PFSK-1 (cell line): ENCODE data around the gene LHPP.

Experiments used
- FOXP2 ChIP-seq: optimal IDR thresholded peaks from 2 replicates; pipeline ENCODE3; 2011; ENCODE audit warnings: borderline replicate concordance, control low read depth, inconsistent platforms; ENCODE audit not compliant: insufficient read depth; ENCODE audit errors: extremely low read length, extremely low read depth
- POLR2AphosphoS5 ChIP-seq: IDR thresholded peaks from 2 replicates; pipeline ENCODE4 v1.6.1; 2012; ENCODE audit warnings: low read depth, mild to moderate bottlenecking, control low read depth, low read length, moderate library complexity
- REST ChIP-seq, 2 experiments: IDR thresholded peaks; 2 replicates each; pipeline versions ENCODE4 v1.6.1 to v1.8.0; 2011 to 2012; ENCODE audit warnings: low read depth in 2 of 2, low read length in 2 of 2, control low read depth in 1 of 2, inconsistent platforms in 1 of 2, mild to moderate bottlenecking in 1 of 2, moderate library complexity in 1 of 2; ENCODE audit not compliant: insufficient read depth in 1 of 2
- SIN3A ChIP-seq: IDR thresholded peaks from 2 replicates; pipeline ENCODE4 v1.6.1; 2012; ENCODE audit warnings: mild to moderate bottlenecking, low read length, moderate library complexity, borderline replicate concordance; ENCODE audit not compliant: insufficient read depth
- TAF1 ChIP-seq: IDR thresholded peaks from 2 replicates; pipeline ENCODE4 v1.6.1; 2012; ENCODE audit warnings: low read length, control low read depth, borderline replicate concordance; ENCODE audit not compliant: insufficient read depth

Gene LHPP

GRCh38 chr10:124524991-124525653 lies 63.5 kb downstream of the LHPP start:
- no peak for TF ChIP-seq REST (IDR thresholded peaks at IDR 0.05; ENCODE audit: insufficient read depth in 1 of 2, low read depth in 2 of 2, low read length in 2 of 2)
- no peak for TF ChIP-seq TAF1
- no peak for TF ChIP-seq FOXP2
- no peak for TF ChIP-seq SIN3A
- TF ChIP-seq POLR2AphosphoS5, result no peak

- no peak for TF ChIP-seq SIN3A
- TF ChIP-seq TAF1, result no peak
- TF ChIP-seq POLR2AphosphoS5, result no peak
- no peak for TF ChIP-seq REST (IDR thresholded peaks at IDR 0.05; ENCODE audit: insufficient read depth in 1 of 2, low read depth in 2 of 2, low read length in 2 of 2)
Observed at GRCh38 chr10:124525751-124526600, 64.4 kb downstream of the LHPP start.

GRCh38 chr10:124526621-124527267 lies 65.1 kb downstream of the LHPP start:
- no peak for TF ChIP-seq TAF1
- no peak for TF ChIP-seq REST (IDR thresholded peaks at IDR 0.05; ENCODE audit: insufficient read depth in 1 of 2, low read depth in 2 of 2, low read length in 2 of 2)
- no peak for TF ChIP-seq POLR2AphosphoS5

DNA sequence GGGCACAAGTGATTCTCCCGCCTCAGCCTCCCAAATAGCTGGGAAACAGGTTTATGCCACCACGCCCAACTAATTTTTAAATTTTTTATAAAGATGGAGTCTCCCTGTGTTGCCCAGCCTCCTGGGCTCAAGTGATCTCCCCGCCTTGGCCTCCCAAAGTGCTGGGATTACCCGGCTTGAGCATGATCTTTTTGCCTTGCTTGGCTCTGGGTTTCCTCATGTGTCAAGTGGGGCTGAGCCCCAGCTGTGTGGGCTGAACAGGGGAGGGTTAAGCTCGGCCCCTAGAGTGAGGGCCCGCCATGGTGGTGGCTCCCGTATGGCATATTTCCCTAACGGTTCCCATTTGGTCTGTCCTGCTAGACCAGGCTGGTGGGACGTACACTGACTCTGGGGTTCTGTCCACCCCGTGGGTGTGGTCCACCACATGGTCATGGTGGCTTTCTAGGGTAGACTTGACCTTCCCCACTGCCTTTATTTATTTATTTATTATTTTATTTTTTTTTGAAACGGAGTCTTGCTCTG lies 66.3 kb downstream of the LHPP start:
- TF ChIP-seq REST (IDR thresholded peaks at IDR 0.05; ENCODE audit: insufficient read depth in 1 of 2, low read depth in 2 of 2, low read length in 2 of 2) (no peak), SIN3A (no peak), FOXP2 (no peak), TAF1 (no peak), POLR2AphosphoS5 (no peak)
